ENCODE measurements around the gene LGALS13. TPM values are rescaled to one million over a fixed set of nuclear protein-coding genes. Genes with fewer than 3 reads are reported as not detected.

Gene LGALS13
- total RNA-seq, 3 donors from 2014 or later = not detected

DNA sequence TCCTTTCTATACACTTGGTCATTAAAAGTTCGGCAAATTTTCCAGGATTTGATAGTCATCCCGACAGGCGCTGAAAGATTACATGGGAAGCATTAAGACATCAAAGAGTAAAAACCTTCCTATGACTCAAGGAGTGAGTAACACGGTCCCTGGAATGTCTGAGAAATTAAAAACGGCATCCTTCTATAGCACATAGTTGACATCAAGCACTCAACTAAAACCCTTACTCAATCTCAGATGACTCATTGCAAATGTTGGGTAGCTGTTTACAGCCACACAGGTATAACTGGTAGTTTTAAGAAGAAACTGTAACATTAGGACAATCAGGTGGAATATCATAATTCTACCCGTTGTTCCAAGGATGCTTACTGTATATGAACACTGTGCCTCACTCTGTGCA lies 6.4 kb upstream of the LGALS13 start:
- H3K4me3 ChIP-seq = no peak overlapping the region
- peaks cover 0 to 28% of the 10 kb centered on the region in 2 donors for H3K27me3 ChIP-seq
- H3K9me3 ChIP-seq = no peaks in the 10 kb centered on the region
- DNase-seq (ENCODE audit: low spot score in 2 of 2) = no peak
- intact Hi-C loops (cut with DNase I; ENCODE audit: low total_unique reads) = no loop called here
- H3K36me3 ChIP-seq = no peaks in the 10 kb centered on the region
- no peak overlapping the region for H3K27ac ChIP-seq
- TF ChIP-seq POLR2A (IDR thresholded peaks at IDR 0.05) (no peak), POLR2AphosphoS5 (IDR thresholded peaks at IDR 0.05) (no peak)
- TF ChIP-seq, protein P1, sequence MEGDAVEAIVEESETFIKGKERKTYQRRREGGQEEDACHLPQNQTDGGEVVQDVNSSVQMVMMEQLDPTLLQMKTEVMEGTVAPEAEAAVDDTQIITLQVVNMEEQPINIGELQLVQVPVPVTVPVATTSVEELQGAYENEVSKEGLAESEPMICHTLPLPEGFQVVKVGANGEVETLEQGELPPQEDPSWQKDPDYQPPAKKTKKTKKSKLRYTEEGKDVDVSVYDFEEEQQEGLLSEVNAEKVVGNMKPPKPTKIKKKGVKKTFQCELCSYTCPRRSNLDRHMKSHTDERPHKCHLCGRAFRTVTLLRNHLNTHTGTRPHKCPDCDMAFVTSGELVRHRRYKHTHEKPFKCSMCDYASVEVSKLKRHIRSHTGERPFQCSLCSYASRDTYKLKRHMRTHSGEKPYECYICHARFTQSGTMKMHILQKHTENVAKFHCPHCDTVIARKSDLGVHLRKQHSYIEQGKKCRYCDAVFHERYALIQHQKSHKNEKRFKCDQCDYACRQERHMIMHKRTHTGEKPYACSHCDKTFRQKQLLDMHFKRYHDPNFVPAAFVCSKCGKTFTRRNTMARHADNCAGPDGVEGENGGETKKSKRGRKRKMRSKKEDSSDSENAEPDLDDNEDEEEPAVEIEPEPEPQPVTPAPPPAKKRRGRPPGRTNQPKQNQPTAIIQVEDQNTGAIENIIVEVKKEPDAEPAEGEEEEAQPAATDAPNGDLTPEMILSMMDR (IDR thresholded peaks at IDR 0.05) = no peak
- no peaks in the 10 kb centered on the region for H3K4me1 ChIP-seq

DNA sequence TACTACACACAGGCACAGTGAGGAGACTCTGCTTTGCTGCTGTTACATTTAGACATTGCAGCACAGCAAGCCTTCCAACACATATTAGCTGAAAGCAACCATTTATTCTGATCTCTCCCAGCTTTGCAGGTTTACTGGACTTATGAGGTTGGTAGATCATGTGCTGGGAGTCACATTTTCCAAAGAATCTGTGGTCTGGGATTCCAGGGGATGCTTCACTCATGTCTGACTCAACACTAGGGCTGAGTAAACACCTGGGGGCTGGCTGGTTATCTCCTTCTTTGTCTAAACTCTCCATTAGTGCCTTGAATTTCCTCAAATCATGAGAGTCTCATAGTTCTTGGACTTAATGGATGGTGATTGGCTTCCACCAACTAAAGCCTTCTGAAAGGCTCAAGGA lies 5.4 kb upstream of the LGALS13 start:
- Histone ChIP-seq H3K4me1 (no peaks in the 10 kb centered on the region), H3K27me3 (peaks cover 0 to 28% of the 10 kb centered on the region in 2 donors), H3K4me3 (no peak overlapping the region), H3K27ac (no peak overlapping the region), H3K9me3 (no peaks in the 10 kb centered on the region), H3K36me3 (no peaks in the 10 kb centered on the region)
- intact Hi-C loops (cut with DNase I; ENCODE audit: low total_unique reads) = no loop called here
- TF ChIP-seq POLR2AphosphoS5 (IDR thresholded peaks at IDR 0.05) (no peak), POLR2A (IDR thresholded peaks at IDR 0.05) (no peak)
- TF ChIP-seq, protein P1 (IDR thresholded peaks at IDR 0.05) = no peak
- no peak for DNase-seq (ENCODE audit: low spot score in 2 of 2)

DNA sequence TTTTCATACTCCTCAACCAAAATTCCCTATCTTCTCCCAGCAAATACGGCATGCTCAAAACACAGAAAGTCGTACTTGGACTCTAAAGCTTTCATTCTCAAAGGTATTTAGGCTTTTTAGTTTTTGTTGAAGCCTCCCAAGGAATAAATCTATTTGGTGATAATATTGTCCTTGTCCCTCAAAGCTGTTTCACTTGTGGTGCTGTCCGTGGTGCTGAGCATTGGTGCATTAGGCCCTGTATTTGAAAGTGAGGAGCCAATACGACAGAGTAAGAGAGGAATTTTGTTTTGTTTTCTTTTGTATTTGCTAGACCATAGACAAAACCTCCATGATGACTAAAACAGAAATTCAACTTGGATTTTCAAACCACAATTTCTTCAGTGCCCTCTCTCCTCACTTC lies 3.2 kb upstream of the LGALS13 start:
- Histone ChIP-seq H3K4me3 (no peak overlapping the region), H3K4me1 (no peaks in the 10 kb centered on the region), H3K27ac (no peak overlapping the region), H3K27me3 (peaks cover 0 to 31% of the 10 kb centered on the region in 2 donors), H3K36me3 (no peaks in the 10 kb centered on the region), H3K9me3 (no peaks in the 10 kb centered on the region)
- intact Hi-C loops (cut with DNase I; ENCODE audit: low total_unique reads) = no loop called here
- DNase-seq (ENCODE audit: low spot score in 2 of 2) = no peak
- no peak for TF ChIP-seq POLR2AphosphoS5 (IDR thresholded peaks at IDR 0.05)

DNA sequence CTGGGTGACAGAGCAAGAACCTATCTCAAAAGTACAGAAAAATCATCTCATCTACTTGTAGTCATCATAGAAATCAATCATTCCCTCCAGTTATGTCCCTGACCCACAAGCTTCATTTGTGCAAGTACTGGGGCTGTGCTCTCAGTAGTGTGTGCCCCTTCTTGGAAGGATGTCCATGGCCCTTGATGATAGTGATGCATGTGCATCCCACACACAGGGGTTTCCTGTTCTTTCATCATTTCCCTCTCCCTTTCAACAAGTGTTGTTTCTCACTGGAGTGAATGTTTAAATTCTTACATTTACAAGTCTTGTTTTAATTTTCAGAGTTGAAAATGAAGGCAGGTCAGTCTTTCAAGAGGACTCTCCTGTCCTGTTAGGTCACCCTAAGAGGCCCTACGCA lies 1.5 kb downstream of the LGALS13 start:
- H3K4me1 ChIP-seq = no peaks in the 10 kb centered on the region
- no peak for DNase-seq (ENCODE audit: low spot score in 2 of 2)
- intact Hi-C loops (cut with DNase I; ENCODE audit: low total_unique reads) = no loop called here
- TF ChIP-seq POLR2A (IDR thresholded peaks at IDR 0.05) (no peak), POLR2AphosphoS5 (IDR thresholded peaks at IDR 0.05) (no peak)
- TF ChIP-seq, protein P1 (IDR thresholded peaks at IDR 0.05) = no peak
- peaks cover 0 to 7% of the 10 kb centered on the region in 2 donors for H3K27me3 ChIP-seq
- H3K9me3 ChIP-seq = no peaks in the 10 kb centered on the region
- H3K4me3 ChIP-seq = no peak overlapping the region
- no peaks in the 10 kb centered on the region for H3K36me3 ChIP-seq
- no peak overlapping the region for H3K27ac ChIP-seq

DNA sequence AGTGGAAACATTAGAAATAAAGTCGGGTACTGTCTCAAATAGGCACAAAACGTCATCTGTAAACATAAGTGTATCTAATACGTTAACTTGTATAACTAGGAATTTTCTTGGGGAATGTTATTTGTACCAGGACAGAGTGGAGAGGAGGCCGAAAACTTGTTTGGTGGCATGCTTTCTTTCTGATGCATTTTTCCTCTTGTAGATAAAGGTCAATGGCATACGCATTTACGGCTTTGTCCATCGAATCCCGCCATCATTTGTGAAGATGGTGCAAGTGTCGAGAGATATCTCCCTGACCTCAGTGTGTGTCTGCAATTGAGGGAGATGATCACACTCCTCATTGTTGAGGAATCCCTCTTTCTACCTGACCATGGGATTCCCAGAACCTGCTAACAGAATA lies 4.7 kb downstream of the LGALS13 start:
- intact Hi-C loops (cut with DNase I; ENCODE audit: low total_unique reads) = loop anchor here (2.0 to 5.0 kb wide), 2 partner anchors 78 to 880 kb away; no protein-coding TSS in a partner anchor
- H3K36me3 ChIP-seq = no peaks in the 10 kb centered on the region
- no peaks in the 10 kb centered on the region for H3K9me3 ChIP-seq
- peaks cover 0 to 3% of the 10 kb centered on the region in 2 donors for H3K27me3 ChIP-seq
- no peaks in the 10 kb centered on the region for H3K4me1 ChIP-seq
- TF ChIP-seq, protein P1 (IDR thresholded peaks at IDR 0.05) = no peak
- no peak overlapping the region for H3K27ac ChIP-seq
- DNase-seq (ENCODE audit: low spot score in 2 of 2) = no peak
- no peak overlapping the region for H3K4me3 ChIP-seq

DNA sequence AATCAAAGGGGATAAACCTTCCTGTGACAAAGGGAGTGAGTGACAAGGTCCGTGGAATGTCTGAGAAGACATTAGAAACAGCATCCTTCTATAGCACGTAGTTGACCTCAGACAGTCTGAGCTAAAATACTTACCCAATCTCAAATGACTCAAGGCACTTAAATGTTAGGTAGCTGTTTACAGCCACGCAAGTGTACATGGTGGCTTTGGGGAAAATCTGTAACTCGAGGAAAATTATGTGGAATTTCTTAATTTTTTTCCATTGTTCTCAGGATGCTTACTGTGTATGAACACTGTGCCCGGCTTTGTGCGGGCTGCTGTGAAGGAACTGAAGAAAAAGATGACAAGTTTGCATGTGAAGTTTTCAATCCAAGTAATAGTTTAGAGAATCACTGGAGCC lies 5.2 kb downstream of the LGALS13 start:
- Histone ChIP-seq H3K4me3 (no peak overlapping the region), H3K27me3 (no peaks in the 10 kb centered on the region), H3K27ac (no peak overlapping the region), H3K36me3 (no peaks in the 10 kb centered on the region), H3K4me1 (no peaks in the 10 kb centered on the region), H3K9me3 (no peaks in the 10 kb centered on the region)
- no peak for DNase-seq (ENCODE audit: low spot score in 2 of 2)
- intact Hi-C loops (cut with DNase I; ENCODE audit: low total_unique reads) = loop anchor here (2.0 to 5.0 kb wide), 2 partner anchors 77 to 880 kb away; no protein-coding TSS in a partner anchor
- no peak for TF ChIP-seq POLR2A (IDR thresholded peaks at IDR 0.05)
